Transverse colon (tissue), 4 donors: ENCODE measurements around the gene CHTF18.

ENCODE experiments used
- CTCF ChIP-seq, 5 experiments: fragments of 200-600 bp in 3 of 5; fragments of 450-650 bp in 2 of 5; sonication (generic) in 3 of 5; IDR thresholded peaks; 1 replicate in 2 of 5; 2 replicates in 3 of 5; pipeline ENCODE4 v1.5.1; 2016 to 2017; ENCODE audit warnings: antibody characterized with exemption in 5 of 5, inconsistent platforms in 3 of 5, mild to moderate bottlenecking in 2 of 5, moderate library complexity in 1 of 5
- EP300 ChIP-seq: sonication (generic); formaldehyde crosslinking; IDR thresholded peaks from one replicate; pipeline ENCODE4 v1.6.1; 2017; ENCODE audit warnings: antibody characterized with exemption, low read depth
- POLR2A ChIP-seq: fragments of 450-650 bp; IDR thresholded peaks from one replicate; pipeline ENCODE4 v1.6.1; 2016; ENCODE audit warnings: antibody characterized with exemption, mild to moderate bottlenecking, moderate library complexity
- POLR2AphosphoS5 ChIP-seq, 3 donors: sonication (generic); formaldehyde crosslinking; IDR thresholded peaks; one replicate each; pipeline ENCODE4 v1.6.1; 2016; ENCODE audit warnings: antibody characterized with exemption in 3 of 3

- TF ChIP-seq CTCF (IDR thresholded peaks at IDR 0.05) (no peak), POLR2AphosphoS5 (IDR thresholded peaks at IDR 0.05) (no peak), POLR2A (no peak), EP300 (no peak)
Measured at GRCh38 chr16:820748-821147, 32.3 kb downstream of the CHTF18 start.
